GM19099 (cell line): ENCODE data around the gene OSBPL2.

ENCODE experiments used
- POLR2A ChIP-seq: IDR thresholded peaks from 3 replicates; pipeline ENCODE4 v1.6.1; 2011; ENCODE audit warnings: low read depth; ENCODE audit not compliant: insufficient read length; ENCODE audit errors: extremely low read depth

OSBPL2 gene

GRCh38 chr20:62233684-62234083, 4.6 kb upstream of the OSBPL2 start:
- TF ChIP-seq POLR2A = no peak

GRCh38 chr20:62234339-62234738, 4.0 kb upstream of the OSBPL2 start:
- TF ChIP-seq POLR2A = no peak

- TF ChIP-seq POLR2A = no peak
These were observed 3.1 kb upstream of the OSBPL2 start for GRCh38 chr20:62235001-62235776.

- no peak for TF ChIP-seq POLR2A
These were observed 2.6 kb upstream of the OSBPL2 start for GRCh38 chr20:62235777-62236157.

- no peak for TF ChIP-seq POLR2A
These were observed 2.1 kb upstream of the OSBPL2 start for GRCh38 chr20:62236200-62236599.

- TF ChIP-seq POLR2A = no peak
These were observed 1.4 kb upstream of the OSBPL2 start for GRCh38 chr20:62236766-62237513.

GRCh38 chr20:62237514-62237800, 864 bp upstream of the OSBPL2 start:
- TF ChIP-seq POLR2A = no peak

GRCh38 chr20:62238569-62239277, 402 bp downstream of the OSBPL2 start:
- TF ChIP-seq POLR2A = no peak

- TF ChIP-seq POLR2A = no peak
These were observed 1.1 kb downstream of the OSBPL2 start for GRCh38 chr20:62239278-62239879.

- TF ChIP-seq POLR2A = no peak
These were observed 1.8 kb downstream of the OSBPL2 start for GRCh38 chr20:62240020-62240685.

GRCh38 chr20:62241506-62241905, 3.2 kb downstream of the OSBPL2 start:
- no peak for TF ChIP-seq POLR2A

- no peak for TF ChIP-seq POLR2A
These were observed 3.9 kb downstream of the OSBPL2 start for GRCh38 chr20:62242176-62242575.

GRCh38 chr20:62243106-62243505, 4.8 kb downstream of the OSBPL2 start:
- TF ChIP-seq POLR2A = no peak

GRCh38 chr20:62243906-62244515, 5.7 kb downstream of the OSBPL2 start:
- TF ChIP-seq POLR2A = no peak
